Right lung (tissue), 5 donors: ENCODE measurements around the gene DNAI1. TPM values are rescaled to one million over a fixed set of nuclear protein-coding genes. Genes with fewer than 3 reads are reported as not detected.

ENCODE experiments used
- DNase-seq, 2 donors: peaks; one replicate each; pipeline ENCODE4 v3.0.0-alpha.2; 2013
- polyA plus RNA-seq, 5 donors: library from polyadenylated mRNA; unstranded; fragments of 120-200 nt; gene quantifications; one replicate each; pipeline versions ENCODE4 v1.2.1 to v1.2.3, GENCODE V29; 2013; ENCODE audit warnings: inconsistent platforms in 1 of 5, low replicate concordance in 1 of 5; ENCODE audit not compliant: insufficient read length in 5 of 5, insufficient read depth in 1 of 5

DNAI1 gene
- polyA plus RNA-seq, 5 donors: 1.4 to 10.9 (median 7.4) TPM

DNA sequence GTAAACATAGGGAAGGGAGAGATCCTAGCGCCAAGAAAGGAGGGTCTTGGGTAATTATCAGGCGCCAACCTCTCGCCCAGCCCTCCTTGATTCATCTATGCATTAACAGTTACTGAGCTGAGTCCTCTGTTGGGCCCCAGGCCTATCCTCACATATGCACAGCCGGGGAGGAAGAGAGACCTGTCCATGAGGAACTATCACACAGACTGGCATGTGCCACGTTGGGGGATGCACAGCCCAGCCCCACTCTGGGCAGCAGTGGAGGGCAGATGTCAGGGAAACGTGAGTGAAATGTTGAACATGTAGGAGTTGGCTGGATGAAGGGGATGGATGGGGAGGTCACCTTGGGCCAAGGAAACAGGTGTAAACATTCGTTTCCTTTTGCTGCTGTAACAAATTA lies 82.9 kb downstream of the DNAI1 start:
- no peak for DNase-seq

DNA sequence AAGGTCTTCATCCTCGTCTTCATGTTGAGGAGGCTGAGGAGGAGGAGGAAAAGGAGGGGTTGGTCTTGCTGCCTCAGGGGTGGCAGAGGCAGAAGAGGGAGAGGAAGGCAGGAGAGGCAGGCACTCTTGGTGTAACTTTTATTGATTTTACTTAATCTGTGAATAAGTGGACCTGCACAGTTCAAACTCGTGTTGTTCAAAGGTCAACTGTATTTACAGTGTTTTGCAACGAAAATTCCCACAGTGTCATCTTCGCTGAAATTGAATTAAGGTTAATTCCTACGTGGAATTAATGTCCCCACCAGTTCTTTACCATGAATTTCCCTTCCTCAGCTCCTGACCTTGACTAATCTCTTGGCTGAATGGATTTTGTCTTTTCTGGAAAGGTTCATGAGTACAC lies 85.4 kb downstream of the DNAI1 start:
- no peak for DNase-seq

DNA sequence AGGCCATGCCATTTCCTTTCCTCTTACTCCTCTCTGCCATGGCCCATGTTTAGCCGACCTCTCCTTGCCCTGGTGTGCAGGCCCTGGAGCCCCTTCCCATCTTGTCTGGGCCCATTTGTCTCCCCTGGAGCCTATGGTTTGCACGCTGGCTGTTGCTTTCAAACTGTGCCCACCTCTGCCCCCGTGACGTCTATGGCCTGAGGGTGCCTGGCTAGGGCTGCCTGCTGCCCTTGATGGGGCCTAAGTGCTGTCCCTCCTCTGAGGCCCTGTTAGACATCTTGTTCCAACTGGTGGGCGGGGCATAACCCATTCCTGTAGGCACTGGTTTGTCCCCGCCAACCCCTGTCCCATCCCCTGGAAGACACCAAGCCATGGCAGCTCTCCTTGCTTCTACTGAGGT lies 86.9 kb downstream of the DNAI1 start:
- DNase-seq: no peak

DNA sequence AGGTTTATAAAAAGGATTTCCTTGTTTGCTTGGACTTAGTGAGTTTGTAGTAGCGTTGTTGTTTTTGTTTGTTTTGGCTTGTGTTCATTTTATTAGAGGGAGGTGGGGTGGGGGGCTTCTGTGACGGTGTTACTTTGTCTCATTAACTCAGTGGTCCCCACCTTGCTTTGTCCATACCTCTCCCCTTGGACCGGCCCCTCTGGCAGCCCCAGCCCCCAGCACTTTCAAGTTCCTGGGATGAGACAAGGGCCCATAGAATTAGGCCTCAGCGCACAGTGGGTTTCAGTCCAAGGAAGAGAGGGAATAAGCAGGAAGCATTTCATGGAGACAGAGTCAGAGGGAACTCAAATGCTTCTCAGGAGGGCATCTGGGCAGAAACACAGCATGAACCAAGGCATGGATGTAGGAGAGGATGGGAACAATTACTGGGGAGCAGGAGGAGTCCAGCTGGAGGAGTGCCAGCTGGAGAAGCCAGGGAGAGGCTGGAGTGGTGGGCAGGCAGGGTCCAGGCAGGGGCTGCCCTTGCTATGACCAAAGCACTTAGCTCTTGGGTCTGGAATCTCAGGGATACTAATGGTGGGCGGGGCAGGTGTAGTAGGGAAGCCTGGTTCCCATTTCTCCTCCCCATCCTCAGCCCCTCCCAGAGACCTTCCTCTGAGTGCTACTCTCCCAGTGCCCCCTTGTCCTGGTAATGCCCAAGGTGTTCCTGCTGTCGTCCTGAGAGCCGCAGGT lies 87.7 kb downstream of the DNAI1 start:
- no peak for DNase-seq

DNA sequence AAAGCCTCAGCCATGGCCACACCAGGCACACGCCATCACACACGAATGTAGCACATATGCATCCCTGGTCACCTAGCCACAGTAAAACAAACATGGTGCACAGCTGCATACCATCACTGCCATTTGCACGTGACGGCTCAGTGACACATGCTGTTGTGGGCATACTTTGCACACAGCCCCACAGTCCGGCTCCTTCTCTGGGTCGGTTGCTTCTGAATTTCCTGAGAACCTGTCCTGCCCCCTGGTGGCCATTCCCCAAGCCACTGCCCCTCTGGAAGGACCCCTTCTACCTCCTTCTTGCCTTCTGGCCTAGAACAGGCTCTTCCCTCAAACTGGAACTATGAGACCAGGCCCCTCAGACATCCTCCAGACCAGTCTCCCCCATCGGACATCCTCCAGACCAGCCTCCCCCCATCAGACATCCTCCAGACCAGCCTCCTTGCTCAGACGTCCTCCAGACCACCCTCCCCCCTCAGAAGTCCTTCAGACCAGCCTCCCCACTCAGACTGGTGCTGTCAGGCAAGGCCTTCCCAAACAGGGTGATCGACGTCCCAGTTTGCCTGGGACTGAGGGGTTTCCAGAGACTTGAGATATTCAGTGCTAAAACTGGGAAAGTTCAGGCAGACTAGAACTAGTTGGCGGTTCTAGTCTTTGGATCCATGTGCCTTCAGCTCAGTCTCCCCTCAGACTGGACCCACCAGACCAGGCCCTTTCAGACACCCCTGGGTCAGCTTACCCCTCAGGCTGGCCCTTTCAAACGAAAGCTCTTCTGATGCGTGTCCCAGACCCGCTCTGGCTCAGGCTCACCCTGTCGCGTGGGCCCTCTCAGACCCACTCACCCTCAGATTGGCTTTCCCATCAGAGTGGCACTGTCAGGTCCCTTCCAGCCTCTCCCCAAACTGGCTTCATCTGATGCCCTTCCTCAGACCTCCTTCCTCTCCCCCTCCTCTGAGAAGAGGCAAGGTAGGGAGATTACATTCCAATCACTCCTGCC lies 88.5 kb downstream of the DNAI1 start:
- DNase-seq: no peak

DNA sequence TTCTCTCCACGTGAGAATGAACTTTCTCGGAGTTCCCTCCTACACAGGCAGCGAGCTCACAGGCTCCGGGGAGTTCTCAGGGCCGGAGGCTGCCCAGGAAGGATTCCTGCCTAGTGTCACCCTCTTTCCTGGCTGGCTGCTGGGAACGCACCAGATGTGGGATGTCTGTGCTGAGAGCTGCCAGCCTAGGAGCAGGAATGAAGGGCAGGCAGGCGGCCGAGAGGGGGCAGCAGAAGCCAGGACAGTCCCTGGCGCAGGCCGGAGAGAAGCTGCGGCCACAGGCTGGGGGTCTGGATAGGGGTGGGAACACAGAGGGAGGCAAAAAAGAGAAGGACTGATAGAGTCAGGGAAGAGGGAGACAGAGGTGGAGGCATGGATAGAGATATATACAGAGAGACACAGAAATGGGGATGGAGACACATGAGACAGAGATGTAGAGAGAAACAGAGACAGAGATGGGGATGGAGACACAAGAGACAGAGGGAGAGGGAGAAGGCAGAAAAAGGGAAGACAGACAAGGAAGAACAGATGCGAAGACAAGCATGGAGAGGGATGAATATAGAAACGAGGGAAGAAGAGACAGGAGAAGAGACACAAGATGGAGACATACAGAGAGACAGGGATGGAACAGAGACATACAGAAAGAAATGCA lies 89.5 kb downstream of the DNAI1 start:
- peak in 1 of 2 donors; percentile 74 for DNase-seq

DNA sequence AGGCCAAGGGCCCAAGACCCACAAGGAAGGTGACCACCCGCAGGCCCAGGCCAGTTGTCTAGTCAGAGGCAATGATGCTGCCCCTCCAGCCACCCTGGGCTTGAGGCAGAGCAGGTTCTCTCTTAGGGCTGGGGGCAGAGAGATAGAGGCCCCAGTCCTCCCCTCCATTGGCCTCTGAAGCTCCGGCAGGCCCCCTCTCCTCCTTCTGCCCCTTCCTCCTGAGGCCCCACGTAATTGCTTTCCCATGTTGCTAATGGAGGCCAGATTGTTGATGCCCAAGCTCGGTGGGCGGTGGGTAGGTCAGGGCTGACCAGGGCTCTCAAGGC lies 90.8 kb downstream of the DNAI1 start:
- DNase-seq: no peak

DNA sequence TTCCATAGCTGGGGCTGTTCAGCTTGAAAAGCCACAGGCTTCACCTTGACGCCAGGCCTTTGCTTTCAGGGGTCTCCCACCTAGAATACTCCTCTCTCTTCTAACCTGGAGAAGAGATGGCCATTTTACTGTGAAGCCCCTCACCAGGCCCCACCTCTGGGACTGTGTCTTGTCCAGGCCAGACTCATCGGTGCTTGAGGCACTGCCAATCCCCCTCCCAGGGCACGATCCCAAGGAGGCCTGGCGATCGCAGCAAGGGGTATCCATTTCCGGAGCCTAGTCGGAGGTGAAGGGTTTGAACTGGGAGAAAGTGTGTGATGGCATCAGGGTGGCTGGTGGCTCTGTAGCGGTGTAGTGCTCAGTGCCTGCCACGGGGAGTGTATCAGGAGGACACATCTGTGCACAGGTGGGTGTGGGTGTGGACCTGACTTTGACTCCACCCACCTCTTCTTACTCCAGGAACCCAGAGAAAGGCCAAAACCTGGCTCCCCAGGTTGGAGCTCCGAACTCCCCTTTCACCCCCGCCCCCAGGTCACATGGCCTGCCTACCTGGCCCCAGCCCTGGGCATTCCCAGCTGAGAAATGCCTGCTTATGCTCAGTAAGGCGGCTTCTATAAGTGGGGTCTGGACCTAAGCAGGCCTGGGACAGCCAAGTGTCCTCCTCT lies 91.5 kb downstream of the DNAI1 start:
- DNase-seq: no peak

DNA sequence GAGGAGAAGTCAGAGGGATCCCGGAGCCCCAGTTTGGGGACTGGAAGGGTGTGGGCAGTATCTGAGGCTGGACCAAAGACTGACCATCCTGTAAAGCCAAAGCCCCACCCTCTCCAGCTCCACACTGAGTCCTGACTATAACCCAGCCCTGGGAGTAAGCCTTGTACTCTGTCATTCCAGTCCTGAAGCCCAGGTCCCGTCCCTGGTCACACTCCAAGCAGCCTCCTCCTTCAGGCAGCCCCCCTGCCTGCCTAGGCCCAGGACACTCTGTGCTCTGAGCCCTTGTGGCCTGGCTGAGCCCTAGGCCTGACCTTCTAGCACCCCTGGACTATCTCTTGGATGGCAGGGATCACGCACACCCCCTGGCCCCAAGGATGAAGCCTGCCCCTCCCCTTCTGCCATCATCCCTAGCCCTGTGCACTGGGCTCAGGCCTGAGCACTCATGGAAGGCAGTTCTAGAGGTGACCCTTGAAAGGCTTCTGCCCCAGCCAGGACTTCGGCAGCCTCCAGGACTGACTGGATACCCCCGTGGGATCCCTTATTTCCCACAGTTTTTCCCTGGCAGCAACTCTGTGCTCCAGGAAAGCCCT lies 92.2 kb downstream of the DNAI1 start:
- no peak for DNase-seq

DNA sequence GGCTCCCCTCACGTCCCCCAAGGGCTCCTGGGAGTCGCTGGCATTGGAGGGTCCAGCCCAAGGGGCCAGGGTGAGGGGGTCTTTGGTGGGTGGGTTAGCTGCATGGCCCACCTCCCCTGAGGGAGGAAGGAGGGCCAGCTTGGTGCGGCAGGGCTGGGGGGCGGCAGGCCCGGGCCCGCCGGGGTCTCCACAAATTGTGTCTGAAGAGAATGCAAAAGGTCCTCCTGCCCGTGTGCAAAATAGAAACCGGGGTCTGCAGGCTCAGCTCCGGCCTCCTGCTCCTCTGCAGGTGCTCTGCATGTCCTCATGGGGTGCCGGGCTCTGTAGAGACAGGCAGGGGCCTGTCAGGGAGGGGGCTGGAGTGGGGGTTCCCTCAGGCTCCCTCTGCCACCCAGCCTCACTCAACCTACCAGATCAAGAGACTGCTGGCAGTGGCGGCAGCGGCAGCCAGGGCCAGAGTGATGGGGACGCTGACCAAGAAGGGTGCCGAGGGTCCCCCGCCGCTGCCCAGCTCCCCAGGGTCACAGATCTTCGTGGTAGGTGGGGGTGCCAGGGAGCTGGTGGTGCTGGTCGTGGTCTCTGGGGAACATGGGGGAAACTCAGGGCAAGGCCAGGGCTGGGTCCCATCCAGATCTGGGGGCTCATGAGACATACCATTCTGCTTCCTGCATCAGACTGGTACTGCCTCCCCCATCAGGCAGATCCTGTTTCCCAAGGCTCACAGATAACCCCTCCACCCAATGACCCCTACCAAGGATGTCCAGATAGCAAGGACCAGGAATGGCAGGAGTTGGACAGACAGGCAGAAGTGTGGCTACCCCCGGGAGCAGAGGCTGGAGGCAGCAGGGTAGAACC lies 93.4 kb downstream of the DNAI1 start:
- no peak for DNase-seq

DNA sequence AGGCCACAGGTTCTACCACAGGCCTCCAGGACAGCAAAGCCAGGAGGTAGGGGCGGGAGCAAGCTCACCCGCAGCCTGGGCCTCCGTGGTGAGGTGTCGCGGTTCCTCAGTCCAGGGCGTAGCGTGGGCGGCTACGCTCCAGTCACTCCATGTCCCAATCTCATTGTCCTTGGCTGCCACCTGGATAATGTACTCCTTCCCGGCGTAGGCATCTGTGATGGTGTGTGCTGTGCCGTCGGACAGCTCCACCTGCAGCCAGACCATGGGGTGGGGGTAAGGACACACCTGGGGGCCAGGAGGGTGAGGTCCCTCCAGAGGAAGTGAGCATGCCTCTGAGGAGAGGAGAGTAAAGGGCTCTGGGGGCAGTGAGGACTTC lies 94.0 kb downstream of the DNAI1 start:
- DNase-seq: no peak

DNA sequence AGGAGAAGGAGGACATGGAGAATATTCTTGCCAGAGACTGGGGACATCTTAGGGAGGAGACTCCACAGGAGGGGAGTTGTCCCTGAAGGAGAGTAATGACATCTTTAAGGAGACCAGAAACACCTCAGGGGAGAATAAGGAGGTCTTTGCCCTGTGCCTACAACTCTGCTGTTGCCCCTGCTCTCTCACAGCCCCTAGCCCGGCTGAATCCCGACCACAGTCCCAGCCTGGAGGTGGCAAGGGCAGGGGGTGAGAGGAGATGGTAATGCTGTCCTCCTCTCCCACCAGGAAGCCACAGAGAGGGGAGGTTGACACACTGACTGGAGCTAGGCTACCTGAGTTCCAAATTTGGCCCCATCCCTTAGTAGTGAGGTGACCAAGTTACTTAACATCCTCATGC lies 94.4 kb downstream of the DNAI1 start:
- no peak for DNase-seq

DNA sequence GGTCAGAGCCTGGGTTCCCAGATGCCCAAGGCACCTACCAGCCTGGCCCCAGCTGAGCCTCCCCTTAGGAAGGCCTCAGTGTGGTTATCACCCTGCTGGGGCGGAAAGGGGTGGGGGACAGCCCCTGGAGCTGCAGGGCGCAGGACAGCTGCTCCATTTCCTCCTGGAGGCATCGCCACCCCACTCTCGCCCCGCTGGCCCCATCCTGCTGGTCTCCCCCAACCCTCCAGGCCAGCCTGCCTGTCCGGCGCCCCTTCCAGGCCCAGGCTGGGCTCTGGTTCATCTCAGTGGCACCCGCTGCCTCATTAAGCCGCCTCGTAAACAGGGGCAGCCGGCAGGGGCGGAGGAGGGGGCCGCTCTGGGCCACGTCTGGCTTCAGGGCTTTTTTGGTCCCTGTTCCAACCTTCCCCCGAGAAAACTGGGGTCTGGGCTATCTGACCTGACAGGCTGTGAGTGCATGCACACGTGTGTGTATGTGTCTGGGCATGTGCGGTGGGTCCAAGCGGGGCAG lies 95.0 kb downstream of the DNAI1 start:
- DNase-seq: no peak

DNA sequence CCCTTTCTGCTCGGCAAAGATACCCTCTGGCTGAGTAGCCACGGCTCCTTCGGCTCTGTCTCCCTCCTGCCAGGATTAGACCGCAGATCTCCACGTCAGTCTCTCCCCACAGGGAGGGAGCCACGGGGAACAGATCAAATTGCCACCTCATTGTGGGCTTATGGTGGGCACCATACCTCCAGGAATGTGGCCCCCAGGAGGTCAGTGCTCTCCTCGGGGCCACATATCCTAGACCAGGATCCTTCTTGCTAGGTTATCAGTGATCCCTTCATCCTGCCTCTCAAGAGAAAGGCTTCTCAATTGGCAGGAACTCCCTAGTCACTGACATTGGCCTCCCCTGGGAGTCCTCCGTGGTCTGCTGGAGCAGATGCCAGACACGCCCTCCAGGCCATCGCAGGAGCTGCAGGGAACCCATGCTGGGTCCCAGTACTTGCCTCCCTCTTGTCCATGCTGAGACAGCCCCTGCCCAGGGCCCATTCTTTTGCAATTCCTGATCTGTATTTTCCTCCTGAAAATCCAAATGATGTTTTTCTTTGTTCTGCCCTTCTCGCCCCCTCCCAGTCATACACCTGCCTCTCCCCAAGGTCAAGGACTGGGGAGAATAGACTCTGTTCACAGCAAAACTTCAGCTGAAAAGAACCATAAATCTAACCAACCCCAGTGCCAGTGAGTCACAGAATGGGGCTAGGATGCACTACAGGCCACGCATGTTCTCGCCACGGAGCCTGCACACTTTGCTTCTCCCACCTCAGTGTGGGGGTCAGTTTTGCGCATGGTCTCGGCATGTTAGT lies 95.8 kb downstream of the DNAI1 start:
- DNase-seq: no peak

DNA sequence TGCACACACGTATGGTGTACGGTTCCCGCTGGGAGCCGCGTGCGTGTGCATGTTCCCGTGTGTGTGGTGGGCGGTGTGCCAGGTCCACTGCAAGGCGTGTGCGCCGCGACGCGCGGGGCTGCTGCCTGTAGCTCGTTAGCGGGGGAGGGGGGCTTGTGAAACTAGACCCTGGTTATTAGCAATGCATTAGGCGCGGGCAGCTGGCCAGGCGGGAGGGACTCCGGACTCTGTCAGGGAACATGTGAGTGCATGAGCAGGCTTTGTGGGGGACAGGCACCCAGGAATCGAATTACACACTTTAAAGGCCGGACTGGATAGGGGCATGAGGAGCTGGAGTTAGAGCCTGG lies 96.4 kb downstream of the DNAI1 start:
- DNase-seq: no peak

DNA sequence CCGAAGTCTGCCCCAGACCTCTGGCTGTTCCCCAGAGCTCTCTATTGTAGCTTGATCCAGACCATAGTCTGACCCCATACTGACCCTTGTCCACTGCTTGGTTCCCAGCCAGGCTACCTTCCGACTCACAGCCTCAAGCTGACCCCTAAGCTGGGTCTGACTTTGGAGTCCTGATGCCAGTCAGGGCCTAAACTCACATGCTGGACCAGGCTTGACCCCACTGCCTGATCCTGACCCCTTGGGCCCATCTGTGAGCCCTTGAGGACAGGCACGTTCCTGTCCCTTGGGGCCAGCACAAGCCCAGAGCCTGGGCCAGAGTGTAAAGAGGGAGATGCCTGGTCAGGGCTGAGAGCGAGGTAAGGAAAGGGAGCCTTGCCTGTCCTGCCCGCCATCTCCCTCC lies 96.9 kb downstream of the DNAI1 start:
- no peak for DNase-seq

DNA sequence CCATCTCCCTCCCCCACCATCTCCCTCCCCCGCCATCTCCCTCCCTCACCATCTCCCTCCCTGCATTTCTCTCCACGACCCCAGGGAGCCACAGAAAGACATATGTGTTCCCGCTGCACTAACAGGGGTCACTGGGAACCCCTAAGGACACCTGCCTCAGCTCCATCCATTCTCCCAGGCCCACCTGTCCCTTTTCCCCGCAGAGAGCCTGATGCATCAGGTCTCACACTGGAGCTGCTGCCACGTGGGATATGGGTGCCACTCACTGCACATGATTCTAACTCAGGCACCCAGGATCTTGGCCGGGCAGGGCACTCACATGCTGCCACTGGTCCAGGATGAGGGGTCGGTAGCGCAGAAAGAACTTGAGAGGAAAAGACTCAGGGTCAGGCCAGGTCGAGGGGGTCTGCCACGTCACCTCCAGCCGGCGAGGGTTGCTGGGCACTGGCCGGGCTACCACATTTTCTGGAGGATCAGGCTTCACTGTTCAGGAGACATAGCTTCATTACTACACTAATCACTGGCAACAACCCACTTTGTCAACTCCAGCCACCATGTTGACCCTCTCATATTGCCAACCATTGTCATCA lies 97.4 kb downstream of the DNAI1 start:
- DNase-seq: no peak

DNA sequence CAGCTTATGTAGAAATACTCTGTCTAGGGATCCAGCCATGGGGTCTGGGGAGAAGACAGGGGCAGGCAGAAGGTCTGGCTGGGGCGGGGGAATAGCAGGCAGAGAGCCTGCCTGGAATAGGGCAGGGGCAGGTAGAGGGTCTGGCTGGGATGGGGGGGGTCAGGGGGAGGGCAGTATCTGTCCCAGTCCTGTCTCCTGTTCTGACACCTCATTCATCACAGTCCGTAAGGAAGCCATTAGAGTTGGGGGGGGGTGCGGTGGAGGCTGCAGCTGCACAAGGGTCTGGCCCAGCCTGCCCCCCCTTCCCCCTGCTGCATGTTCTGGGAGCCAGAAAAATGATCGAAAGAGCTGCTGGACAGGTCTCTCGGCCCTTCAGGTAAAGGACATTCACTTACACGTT lies 98.3 kb downstream of the DNAI1 start:
- DNase-seq: no peak
